NK-92 treated with Interleukin-12 subunit alpha and Interleukin-12 subunit beta, amount 100 ng/mL, for 24 hours (cell line): ENCODE measurements around the gene SPR.

Experiments used
- DNase-seq: peaks from one replicate; lab custom pipeline; 2025; lab: John Stamatoyannopoulos, UW

The SPR gene

GRCh38 chr2:72915320-72915906, 28.2 kb downstream of the SPR start:
- DNase-seq, result no peak

DNA sequence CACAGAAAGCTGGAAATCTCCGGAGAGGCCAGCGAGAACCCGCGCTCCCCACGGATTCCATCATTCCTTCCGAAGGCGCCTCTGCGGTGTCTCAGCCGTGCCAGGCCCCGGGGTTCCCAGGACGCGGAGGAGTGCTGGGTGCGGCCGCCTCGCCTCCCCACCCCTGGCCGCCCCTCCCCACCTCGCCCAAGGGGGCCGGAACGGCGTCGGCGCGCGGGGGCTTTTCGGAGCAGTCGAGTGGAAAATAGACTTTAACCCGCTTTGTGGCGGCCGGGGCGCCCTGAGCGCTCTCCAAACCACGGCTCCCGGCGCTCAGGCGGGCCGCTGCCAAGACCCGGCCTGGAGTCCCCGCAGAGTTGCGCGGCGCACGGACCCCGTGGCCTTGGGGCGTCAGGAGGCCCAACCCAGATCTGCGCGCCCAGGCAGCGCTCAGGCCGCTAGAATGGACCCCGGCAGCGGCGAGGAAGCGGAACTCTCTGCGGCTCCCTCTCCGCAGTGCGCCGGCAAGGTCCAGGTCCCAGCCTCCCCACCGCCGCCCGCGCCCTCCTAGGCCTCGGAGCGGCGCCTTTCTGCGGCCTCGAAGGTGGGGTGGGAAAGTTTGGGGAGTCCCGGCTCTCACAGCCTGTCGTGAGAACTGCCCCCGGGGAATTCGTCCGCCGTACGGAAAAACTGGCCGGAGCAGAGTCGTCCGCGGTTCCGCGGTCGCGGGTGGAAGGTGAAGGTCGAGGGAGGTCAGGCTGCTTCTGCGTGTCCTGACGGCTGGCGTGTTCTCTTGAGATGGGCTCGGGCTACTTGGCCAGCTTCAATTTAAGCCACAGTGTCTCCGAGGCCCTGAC, 28.9 kb downstream of the SPR start:
- no peak for DNase-seq

DNA sequence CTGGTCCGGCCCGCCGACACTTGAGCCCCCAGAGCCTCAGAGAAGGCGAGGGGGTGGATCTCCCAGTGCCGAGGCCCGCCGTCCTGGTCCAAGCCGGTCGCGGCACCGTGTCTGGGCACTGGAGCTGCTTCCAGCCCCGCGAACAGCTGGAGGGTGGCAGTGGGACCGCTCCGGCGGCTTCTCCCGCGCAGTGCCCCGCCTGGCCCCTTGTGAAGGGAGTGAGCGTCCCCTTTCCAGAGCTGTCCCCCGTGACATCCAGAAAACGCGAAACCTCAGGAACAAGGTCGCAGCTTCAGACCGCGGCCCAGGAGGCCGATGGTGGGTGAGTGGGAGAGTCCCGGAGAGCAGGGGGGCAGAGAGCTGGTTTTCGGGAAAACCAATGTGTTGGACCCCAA, 29.5 kb downstream of the SPR start:
- no peak for DNase-seq

DNA sequence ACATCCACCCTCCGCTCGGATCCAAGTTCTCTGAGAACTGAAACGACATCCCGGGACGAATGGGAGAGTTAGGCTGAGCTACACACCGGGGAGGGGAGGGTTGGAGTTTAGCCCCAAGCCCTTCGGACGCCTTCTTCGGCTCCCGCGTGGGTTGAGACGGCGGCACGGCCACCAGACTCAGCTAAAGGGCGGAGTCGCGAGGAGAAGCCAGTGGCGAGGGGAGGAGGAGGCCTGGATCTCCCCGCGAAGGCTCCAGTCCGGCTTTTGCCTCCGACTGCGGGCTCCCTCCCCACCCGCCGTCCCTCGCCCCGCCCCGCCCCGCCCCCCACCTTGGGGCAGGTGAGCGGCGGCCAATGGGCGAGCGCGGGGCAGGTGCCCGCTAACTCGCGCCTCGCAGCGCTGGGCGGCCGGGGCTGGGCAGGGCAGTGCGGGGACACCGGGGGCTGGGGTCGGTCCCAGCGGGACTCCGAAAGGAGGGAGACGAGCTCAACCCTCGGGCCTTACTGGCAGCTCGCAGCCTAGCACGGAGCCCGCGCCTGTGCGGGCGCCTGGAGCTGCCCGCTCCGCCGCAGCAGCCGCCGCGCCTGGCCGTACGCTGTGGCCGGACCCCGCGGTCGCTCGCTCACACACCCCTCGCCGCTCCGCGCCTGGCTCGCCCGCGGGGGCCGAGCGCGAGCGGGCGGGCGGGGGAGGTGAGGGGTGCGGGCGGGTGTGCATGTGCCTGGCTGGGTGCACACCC, 30.1 kb downstream of the SPR start, which contains the start of gene EMX1:
EMX1 (plus strand) TSS at position 382 of the 739 bp plus-strand sequence; CDS start at position 716, 334 bp downstream.
- no peak for DNase-seq

DNA sequence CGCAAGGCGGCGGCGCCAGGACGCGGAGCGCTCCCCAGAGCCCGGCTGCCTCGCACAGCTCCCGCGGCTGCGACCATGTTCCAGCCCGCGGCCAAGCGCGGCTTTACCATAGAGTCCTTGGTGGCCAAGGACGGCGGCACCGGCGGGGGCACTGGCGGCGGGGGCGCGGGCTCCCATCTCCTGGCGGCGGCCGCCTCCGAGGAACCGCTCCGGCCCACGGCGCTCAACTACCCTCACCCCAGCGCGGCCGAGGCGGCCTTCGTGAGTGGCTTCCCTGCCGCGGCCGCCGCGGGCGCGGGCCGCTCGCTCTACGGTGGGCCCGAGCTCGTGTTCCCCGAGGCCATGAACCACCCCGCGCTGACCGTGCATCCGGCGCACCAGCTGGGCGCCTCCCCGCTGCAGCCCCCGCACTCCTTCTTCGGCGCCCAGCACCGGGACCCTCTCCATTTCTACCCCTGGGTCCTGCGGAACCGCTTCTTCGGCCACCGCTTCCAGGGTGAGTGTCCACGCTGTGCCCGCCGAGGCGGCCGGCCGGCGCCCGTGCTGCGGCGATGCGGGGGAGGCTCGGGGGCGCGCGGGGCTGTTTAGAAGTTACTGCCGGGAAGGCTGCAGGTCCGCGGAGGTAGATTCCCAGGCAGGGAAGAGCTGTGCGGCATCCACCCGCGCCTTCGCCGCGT, 30.8 kb downstream of the SPR start:
- DNase-seq, result no peak

GRCh38 chr2:72919414-72920317, 32.5 kb downstream of the SPR start:
- no peak for DNase-seq

- DNase-seq, result no peak
Observed at GRCh38 chr2:72920318-72921087, 33.3 kb downstream of the SPR start.

- DNase-seq, result no peak
Observed at GRCh38 chr2:72921088-72921851, 34.1 kb downstream of the SPR start.

DNA sequence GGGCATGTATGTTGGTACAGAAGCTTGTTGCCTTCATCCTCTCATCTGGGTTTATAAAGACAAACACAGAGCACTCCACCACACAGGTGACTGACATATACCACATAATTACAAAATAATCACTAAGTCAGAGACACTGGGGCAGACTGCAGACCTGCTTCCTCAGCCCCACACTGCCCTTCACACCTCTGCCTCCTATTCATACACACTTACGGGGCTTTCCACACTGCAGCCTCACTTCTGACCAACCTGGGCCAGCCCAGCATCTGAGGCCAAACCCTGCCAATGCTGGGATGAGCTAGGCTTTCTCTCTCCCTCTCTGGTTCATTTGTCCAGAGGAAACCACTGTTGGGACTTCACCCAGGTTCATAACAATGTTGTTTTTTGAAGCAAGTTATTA, 34.6 kb downstream of the SPR start:
- DNase-seq, result no peak

- DNase-seq, result no peak
Observed at GRCh38 chr2:72923833-72924352, 36.7 kb downstream of the SPR start.

- no peak for DNase-seq
Observed at GRCh38 chr2:72924353-72925240, 37.4 kb downstream of the SPR start.

GRCh38 chr2:72925328-72925943, 38.2 kb downstream of the SPR start:
- DNase-seq, result no peak

DNA sequence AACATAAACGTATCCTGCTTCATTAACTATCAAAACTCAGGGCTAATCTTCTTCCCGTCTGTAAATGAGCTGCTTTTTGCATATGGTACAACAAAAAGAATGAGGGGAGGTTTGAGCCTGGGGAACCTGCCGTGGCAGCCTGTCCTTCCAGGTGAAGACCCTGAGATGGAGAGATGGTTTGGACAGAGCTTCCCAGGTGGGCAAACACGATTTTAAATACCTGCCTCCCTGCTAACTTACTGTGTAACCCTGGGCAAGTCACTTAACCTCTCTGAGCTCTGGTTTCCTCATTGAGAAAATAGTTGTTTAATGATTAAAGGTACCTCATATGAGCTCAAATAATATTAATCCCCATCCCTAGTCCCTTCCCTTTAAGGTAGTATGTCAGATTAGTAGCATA, 39.2 kb downstream of the SPR start:
- DNase-seq, result no peak

- DNase-seq, result no peak
Observed at GRCh38 chr2:72926811-72927465, 39.7 kb downstream of the SPR start.

DNA sequence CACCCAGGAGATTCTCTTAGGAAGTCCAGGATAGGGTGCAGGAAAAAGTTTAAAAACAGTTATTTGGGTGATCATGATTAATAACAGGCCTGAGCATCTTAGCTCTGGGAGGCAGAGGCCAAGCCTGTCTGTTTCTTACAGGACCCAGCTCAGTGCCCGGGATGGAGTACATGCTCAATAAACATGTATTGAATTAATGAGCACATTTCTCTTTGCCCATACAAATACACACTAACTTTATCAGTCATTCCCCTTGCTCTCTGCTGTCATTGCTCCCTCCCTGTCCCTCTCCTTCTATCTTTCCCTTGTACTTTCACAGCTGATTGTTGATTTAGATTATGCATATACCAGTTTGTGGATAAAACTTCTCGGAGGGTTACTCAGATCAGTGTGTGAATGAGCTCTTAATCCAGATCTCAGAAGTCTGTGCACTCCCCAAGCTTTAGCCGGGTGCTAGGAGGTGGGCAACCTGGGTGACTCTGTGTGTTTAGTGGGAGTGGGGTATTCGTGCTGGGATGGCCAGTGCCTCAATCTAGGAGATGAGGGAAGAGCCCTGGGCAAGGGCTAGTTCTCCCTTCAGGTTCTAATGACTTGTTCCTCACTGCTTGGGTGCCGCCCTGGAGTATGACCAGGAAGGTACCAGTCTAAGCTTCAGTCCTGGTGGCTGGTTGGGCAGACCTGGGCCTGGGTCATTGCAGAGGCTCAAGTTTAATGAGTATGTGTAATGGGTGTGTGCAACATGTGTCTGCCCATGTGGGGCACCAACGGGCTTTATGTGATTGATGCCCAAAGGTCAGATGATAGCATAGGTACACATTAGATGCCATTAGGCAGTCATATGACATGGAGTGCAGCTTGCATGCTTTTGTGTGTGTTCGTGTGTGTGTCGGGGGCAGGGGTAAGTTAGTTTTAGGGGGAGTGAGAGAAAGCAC, 40.7 kb downstream of the SPR start:
- DNase-seq, result no peak

GRCh38 chr2:72929010-72929409, 41.8 kb downstream of the SPR start:
- DNase-seq, result no peak
